HEK293T (cell line): ENCODE results near the gene RMND5B.
"Not testable (repeated sequence)": the region's sequence is repeated elsewhere in the genome, so short reads cannot be mapped to it uniquely, and the experiment has no call there.

Experiments
- CTCF ChIA-PET: fragments of 350-600 bp; formaldehyde crosslinking; extraction: SDS; loops from one replicate; lab custom pipeline; 2021; ENCODE audit warnings: antibody characterized with exemption, inconsistent platforms; lab: Yijun Ruan, JAX
- POLR2A ChIA-PET: fragments of 350-600 bp; formaldehyde crosslinking; extraction: SDS; loops from one replicate; lab custom pipeline; 2020; ENCODE audit warnings: antibody characterized with exemption, inconsistent platforms; lab: Yijun Ruan, JAX
- DNase-seq: peaks from one replicate; pipeline ENCODE4 v3.0.0; 2012; ENCODE audit warnings: mixed read lengths; ENCODE audit errors: extremely low spot score
- ARNT ChIP-seq: fragments of 450-650 bp; IDR thresholded peaks from 2 replicates; pipeline ENCODE4 v1.6.1; 2017; ENCODE audit warnings: mild to moderate bottlenecking
- BHLHE40 ChIP-seq: fragments of 450-650 bp; IDR thresholded peaks from 2 replicates; pipeline ENCODE4 v1.6.1; 2016; ENCODE audit warnings: mild to moderate bottlenecking, moderate library complexity, borderline replicate concordance
- CTBP1 ChIP-seq: fragments of 450-650 bp; IDR thresholded peaks from 2 replicates; pipeline ENCODE4 v1.6.1; 2016; ENCODE audit warnings: borderline replicate concordance
- ELF4 ChIP-seq: fragments of 450-650 bp; IDR thresholded peaks from 2 replicates; pipeline ENCODE4 v1.6.1; 2017; ENCODE audit warnings: antibody characterized with exemption
- FOXA1 ChIP-seq: fragments of 450-650 bp; IDR thresholded peaks from 2 replicates; pipeline ENCODE4 v1.6.1; 2016; ENCODE audit warnings: mild to moderate bottlenecking
- FOXK2 ChIP-seq: fragments of 450-650 bp; IDR thresholded peaks from 2 replicates; pipeline ENCODE4 v1.6.1; 2016; ENCODE audit warnings: mild to moderate bottlenecking
- FOXM1 ChIP-seq: fragments of 450-650 bp; IDR thresholded peaks from 2 replicates; pipeline ENCODE4 v1.6.1; 2017; ENCODE audit warnings: mild to moderate bottlenecking, borderline replicate concordance
- HDGF ChIP-seq: fragments of 450-650 bp; IDR thresholded peaks from 2 replicates; pipeline ENCODE4 v1.6.1; 2017; ENCODE audit warnings: antibody characterized with exemption, borderline replicate concordance
- L3MBTL2 ChIP-seq: fragments of 450-650 bp; conservative IDR thresholded peaks from 2 replicates; pipeline ENCODE4 v1.6.1; 2016; ENCODE audit warnings: mild to moderate bottlenecking
- LEF1 ChIP-seq: fragments of 450-650 bp; IDR thresholded peaks from 2 replicates; pipeline ENCODE4 v1.6.1; 2017; ENCODE audit warnings: mild to moderate bottlenecking, borderline replicate concordance
- NFRKB ChIP-seq: fragments of 450-650 bp; IDR thresholded peaks from 2 replicates; pipeline ENCODE4 v1.6.1; 2016; ENCODE audit warnings: mild to moderate bottlenecking, moderate library complexity
- PKNOX1 ChIP-seq: fragments of 450-650 bp; IDR thresholded peaks from 2 replicates; pipeline ENCODE4 v1.6.1; 2016
- SP1 ChIP-seq: fragments of 450-650 bp; IDR thresholded peaks from 2 replicates; pipeline ENCODE4 v1.6.1; 2017
- SUZ12 ChIP-seq: fragments of 450-650 bp; IDR thresholded peaks from 2 replicates; pipeline ENCODE4 v1.6.1; 2016; ENCODE audit warnings: mild to moderate bottlenecking
- TARDBP ChIP-seq: fragments of 450-650 bp; IDR thresholded peaks from 2 replicates; pipeline ENCODE4 v1.6.1; 2016
- ZNF384 ChIP-seq: fragments of 450-650 bp; IDR thresholded peaks from 2 replicates; pipeline ENCODE4 v1.6.1; 2016

RMND5B gene

GRCh38 chr5:178192244-178192643, 61.4 kb downstream of the RMND5B start:
- TF ChIP-seq CTBP1: no peak
- TF ChIP-seq BHLHE40: no peak
- TF ChIP-seq L3MBTL2: no peak
- no peak for TF ChIP-seq SP1
- TF ChIP-seq HDGF: no peak
- TF ChIP-seq ZNF384: no peak
- TF ChIP-seq FOXM1: no peak
- POLR2A ChIA-PET: interaction anchor here (0.7 kb wide), 1 partner anchor 12 kb away, joined by 4 read pairs; the partner anchor contains the start of gene HNRNPAB
- no peak for DNase-seq
- CTCF ChIA-PET: interaction anchor here (0.7 kb wide), 1 partner anchor 22 kb away, joined by 4 read pairs; no protein-coding TSS in a partner anchor

GRCh38 chr5:178192787-178193186, 62.0 kb downstream of the RMND5B start:
- no peak for DNase-seq
- ChIA-PET POLR2A (no interaction called here), CTCF (no interaction called here)
- TF ChIP-seq PKNOX1: no peak
- no peak for TF ChIP-seq CTBP1
- TF ChIP-seq SUZ12: no peak
- no peak for TF ChIP-seq LEF1
- no peak for TF ChIP-seq SP1
- TF ChIP-seq ARNT: no peak
- TF ChIP-seq FOXK2: no peak
- no peak for TF ChIP-seq ELF4
- no peak for TF ChIP-seq TARDBP
- TF ChIP-seq L3MBTL2: no peak
- TF ChIP-seq BHLHE40: no peak
- TF ChIP-seq HDGF: no peak
- TF ChIP-seq ZNF384: no peak
- TF ChIP-seq NFRKB: no peak
- TF ChIP-seq FOXM1: no peak
- no peak for TF ChIP-seq FOXA1

- DNase-seq: no peak
- ChIA-PET CTCF (no interaction called here), POLR2A (no interaction called here)
- TF ChIP-seq PKNOX1 (no peak), ELF4 (no peak), CTBP1 (no peak), SUZ12 (no peak), L3MBTL2 (no peak), NFRKB (no peak), FOXM1 (no peak), TARDBP (no peak), HDGF (no peak), LEF1 (no peak), ARNT (no peak), BHLHE40 (no peak), SP1 (no peak), ZNF384 (no peak), FOXA1 (no peak), FOXK2 (no peak)
Measured at GRCh38 chr5:178193251-178193809, 62.5 kb downstream of the RMND5B start.

GRCh38 chr5:178194026-178194425, 63.2 kb downstream of the RMND5B start:
- TF ChIP-seq NFRKB: no peak
- TF ChIP-seq FOXK2: no peak
- POLR2A ChIA-PET: no interaction called here
- no peak for DNase-seq
- CTCF ChIA-PET: no interaction called here

GRCh38 chr5:178196281-178196812, 65.5 kb downstream of the RMND5B start:
- no peak for TF ChIP-seq FOXK2
- TF ChIP-seq FOXM1: no peak
- no peak for TF ChIP-seq PKNOX1
- TF ChIP-seq TARDBP: no peak
- TF ChIP-seq ELF4: no peak
- TF ChIP-seq SUZ12: no peak
- TF ChIP-seq CTBP1: no peak
- no peak for TF ChIP-seq NFRKB
- TF ChIP-seq FOXA1: no peak
- no peak for TF ChIP-seq SP1
- TF ChIP-seq BHLHE40: no peak
- no peak for TF ChIP-seq ARNT
- CTCF ChIA-PET: interaction anchor here (0.6 to 1.1 kb wide), 4 partner anchors 9 to 1436 kb away, joined by 3 read pairs; no protein-coding TSS in a partner anchor
- no peak for DNase-seq
- POLR2A ChIA-PET: interaction anchor here (1.0 kb wide), 1 partner anchor 8 kb away, joined by 3 read pairs; the partner anchor contains the start of gene HNRNPAB

GRCh38 chr5:178196986-178197385, 66.2 kb downstream of the RMND5B start:
- TF ChIP-seq HDGF (no peak), ELF4 (no peak), FOXM1 (no peak), ARNT (no peak), ZNF384 (no peak), FOXK2 (no peak), TARDBP (no peak), NFRKB (no peak)
- DNase-seq: no peak
- ChIA-PET POLR2A (interaction anchor here (0.6 kb wide), 1 partner anchor 35 kb away, joined by 3 read pairs; the partner anchor contains the start of gene PHYKPL), CTCF (interaction anchor here (0.7 to 1.1 kb wide), 3 partner anchors 9 to 75 kb away, joined by 3 read pairs; no protein-coding TSS in a partner anchor)

GRCh38 chr5:178198151-178198550, 67.3 kb downstream of the RMND5B start:
- DNase-seq, POLR2A ChIA-PET, CTCF ChIA-PET: not testable (repeated sequence)
